ENCODE measurements around the gene LRRC51.

Gene LRRC51, protein sequence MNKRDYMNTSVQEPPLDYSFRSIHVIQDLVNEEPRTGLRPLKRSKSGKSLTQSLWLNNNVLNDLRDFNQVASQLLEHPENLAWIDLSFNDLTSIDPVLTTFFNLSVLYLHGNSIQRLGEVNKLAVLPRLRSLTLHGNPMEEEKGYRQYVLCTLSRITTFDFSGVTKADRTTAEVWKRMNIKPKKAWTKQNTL

DNA sequence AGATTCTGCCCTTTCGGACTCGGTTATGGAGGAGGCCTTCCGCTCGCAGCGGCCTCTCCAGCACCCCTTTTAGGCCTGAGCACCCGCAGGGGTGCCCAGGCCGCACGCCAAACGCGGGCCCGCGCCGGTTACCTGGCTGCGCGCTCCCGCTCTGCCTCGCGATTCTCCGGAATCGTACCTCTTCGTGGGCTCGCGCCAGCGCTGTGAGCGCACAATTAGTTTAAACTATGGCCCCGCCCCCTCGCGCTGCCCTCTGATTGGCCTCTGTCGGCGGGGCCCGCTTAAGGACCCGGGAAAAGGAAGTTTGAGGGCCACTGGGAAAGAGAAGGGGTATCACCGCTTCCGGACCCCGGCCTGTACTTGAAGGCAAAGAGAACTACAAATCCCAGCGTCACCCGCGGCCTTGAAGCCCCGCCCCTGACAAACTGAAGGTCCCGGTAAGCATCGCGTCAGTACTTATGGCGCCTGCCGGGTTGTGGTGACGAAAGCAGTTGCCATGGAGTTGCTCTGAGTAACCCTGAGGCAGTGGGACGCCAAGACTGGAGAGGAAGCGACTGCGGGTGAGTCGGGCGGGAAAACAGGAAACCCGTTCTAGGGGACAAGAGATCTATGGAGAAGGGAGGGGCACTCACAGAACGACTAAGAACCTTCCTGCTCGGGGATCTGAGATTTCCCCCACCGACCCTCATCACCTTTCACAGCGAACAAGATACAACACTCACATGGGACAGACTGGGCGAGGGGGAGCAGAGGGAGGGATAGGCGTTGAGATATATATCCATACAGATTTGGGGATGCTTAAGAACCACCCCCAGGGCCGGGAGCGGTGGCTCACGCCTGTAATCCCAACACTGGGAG lies at the start of gene LRRC51, which contains the start of gene NUMA1:
Gene LRRC51, plus strand, starts transcription at position 525 of the 858 bp plus-strand sequence. CDS start 8,234 bp downstream, outside the sequence.
Gene NUMA1, minus strand, starts transcription at position 217 of the 858 bp plus-strand sequence. CDS start 44,599 bp downstream, outside the sequence.
- peak; percentile 99 for DNase-seq

DNA sequence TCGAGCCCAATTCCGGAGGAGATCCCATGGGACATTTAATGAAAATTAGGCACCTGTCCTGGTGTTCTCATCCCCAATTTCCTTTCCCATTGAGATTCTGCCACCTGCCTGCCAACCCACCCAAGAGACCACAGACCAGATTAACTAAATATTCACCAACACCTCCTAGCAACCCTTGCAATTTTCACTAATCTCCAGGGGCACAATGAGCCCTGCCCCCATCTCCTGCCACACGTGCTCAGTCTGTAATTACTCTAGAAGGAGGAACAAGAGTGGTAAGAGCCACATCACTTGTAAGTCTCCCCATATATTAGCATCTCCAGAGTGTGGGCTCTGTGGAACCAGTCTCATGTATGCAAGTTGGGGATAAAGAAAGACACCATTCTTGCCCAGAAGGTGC lies 44.0 kb upstream of the LRRC51 start:
- no peak for DNase-seq

DNA sequence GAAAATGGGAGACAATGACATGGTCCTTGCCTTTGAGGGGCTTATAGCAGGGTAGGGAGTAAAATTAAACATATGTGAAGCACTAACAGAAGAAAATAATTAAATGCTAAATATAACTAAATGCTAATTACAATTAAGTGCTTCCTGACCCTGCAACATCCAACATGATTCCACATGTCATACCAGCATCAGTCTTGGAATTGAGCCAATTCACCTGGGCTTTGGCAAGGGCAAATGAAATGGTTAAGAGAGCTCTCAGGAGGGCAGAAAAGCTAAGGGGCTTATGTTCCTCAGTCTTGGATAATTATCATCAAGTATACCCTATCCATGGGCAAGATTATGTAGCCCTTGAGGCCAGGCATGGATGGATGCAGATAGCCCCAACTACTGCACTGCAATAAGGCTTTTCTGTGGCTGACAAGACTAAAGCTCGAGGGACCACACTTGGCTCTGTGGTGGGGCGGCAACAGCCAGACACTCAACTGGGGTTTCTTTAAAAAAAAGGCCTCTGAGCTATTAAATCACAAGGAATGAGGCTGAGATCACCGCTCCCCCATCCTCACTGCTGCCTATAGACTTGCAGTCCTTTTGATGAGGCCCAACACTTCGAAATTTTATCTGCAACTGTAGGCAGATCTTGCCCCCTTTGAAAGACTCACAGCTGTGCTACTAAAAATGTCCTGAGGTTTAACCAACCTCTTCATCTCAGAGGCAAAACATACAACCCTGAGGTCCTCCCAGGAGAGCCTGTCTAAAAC lies 42.9 kb upstream of the LRRC51 start:
- DNase-seq = no peak

DNA sequence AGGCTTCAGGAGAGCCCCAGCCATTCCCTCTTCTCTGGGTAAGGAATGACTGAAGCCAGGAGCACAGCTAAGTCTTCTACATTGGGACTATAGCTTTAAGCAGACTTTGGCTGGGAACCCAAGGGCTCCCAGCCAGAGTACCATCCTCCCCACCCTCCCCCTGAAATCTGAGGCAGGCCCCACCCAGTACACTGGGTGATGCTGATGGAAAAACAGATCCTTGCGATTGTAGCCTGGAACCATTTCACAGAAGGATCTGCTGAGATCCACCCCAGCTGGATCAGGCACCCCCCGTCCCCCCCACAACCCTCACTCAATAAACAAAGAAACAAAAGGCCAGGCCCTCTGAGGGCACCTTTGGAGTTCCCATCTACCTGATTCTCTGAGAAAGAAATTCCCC lies 42.2 kb upstream of the LRRC51 start:
- no peak for DNase-seq

DNA sequence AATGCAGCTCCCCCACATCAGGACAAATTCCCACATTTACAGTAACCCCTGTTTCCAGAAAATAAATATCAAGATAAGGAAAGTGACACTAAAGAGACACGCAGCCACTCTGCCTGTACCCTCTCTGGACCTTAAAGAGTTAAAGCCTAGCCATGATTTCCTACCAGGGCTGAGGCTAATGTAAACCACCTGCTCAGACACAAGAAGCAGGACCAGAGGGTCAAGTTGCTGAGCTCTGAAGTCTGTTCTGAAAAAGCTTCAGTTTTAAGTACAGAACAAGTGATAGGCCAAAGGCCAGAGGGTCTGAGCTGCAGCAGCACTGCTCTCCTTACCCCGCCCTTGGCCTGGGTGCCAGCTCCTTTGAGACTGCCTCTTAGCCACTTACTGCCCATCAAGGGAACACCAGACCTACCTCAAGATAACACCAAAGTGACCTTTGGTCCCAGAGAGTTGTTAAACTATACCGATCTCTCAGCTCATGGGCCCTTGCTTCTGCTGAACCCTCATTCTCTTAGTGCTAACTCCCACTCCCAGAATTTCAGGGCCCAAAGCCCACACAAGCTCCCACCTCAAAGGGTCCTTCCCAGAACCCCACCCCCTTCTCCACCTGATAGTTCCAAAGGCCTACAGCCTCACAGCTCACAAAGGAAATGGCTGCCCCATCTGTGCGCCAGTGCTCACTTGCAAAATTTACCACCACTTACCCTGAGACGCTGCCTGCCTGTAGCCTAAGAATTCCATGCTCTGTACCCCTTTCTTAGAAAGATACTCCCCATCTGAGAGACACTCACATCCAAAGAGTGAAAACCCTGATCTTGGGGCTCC lies 41.4 kb upstream of the LRRC51 start:
- DNase-seq = no peak

DNA sequence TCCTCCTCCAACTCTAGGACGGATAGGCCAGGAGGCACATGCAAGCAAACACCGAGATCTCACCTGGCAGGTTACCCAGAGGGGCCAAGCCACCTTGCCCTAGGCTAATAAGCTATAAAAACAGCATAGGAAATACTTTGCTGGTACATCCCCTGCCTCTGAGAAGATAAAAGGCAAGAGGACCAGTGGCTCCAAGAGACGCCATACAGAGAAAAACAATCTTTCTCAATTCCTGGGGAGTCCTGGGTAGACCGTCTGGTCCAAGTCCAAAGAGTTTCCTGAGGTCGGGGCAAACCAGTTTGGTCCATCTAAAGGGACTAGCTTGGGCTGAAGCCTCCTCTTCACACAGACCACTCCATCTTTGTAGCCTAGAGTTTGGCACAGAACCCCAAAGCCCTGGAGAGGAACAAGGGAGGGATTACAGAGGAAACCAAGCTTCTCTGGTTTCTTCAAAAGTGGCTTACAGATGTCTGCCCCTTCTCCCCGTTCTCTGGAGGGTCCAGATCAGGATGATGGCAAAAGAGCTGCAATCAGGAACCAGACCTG lies 40.7 kb upstream of the LRRC51 start:
- DNase-seq = no peak

DNA sequence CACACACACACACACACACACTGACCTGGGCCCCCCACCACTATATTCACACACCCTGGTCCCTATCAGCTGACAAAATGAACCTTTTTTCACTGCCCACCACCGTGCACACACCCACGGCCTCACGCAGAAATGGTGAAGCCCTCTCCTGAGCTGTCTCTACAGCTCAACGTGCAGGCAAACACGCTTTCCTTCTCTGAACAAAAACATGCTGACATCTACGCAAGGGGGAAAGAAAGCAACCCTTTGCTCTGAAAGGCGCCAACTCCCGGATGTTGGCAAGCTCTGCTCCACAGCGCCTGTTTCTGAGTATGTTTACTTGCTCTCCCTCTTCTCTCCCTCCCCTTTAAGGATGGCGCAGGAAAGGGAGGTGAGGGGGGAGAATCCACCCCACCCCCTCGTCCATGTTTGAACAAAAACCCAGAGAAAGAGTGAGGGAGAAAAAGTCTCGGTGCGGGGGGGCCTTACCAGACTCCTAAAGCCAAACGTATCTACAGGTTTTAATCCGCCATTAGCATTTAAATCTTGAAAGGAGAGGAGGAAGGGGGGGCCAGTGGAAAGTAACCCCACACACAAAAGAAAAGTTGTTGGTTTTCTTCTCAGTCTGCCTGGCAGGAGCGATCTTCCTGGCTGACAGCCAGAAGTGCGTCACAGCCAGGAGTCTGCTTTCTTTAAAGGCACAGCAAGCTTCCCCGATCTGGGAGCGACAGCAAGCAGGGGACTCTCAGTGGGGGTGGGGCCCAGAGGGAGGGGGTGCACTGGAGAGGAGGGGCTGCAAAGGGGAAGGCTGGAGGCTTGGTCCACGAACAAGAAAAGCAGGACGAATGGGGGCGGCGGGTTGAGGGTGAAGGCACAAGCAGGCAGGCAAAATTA lies 39.9 kb upstream of the LRRC51 start:
- DNase-seq = peak; percentile 69 to 70

DNA sequence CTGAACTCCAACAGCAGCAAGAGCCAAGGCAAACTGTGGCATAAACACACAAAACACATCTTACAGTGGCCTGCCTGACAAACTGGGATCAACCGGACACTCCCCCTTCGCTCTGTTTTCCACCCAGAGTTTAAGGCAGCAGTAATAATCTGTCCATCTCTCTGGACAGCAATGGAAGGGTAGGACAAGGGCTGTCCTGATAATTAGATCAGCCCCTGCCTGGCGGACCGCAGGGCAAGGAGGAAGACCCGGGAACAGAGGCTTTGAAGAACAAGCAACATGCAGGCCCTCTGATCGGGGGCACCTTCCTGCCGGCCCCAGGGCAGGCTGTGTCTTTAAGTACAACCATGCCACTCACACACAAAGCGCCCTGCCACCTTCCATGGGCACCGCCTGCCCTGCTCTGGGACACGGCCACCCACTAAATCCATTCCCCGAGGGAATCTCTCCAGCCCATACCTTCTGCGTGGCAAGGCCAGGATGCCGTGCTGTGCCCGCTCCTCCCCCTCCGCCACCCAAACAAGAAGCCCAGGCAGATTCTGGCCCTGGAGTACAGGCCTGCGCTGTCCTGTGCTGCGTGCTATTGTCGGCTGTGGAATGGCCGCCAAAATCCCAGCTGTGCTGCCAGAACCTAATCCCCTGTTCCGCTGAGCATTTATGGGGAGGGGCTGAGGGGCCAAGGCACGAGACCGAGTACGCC lies 39.1 kb upstream of the LRRC51 start:
- peak; percentile 11 to 13 for DNase-seq

DNA sequence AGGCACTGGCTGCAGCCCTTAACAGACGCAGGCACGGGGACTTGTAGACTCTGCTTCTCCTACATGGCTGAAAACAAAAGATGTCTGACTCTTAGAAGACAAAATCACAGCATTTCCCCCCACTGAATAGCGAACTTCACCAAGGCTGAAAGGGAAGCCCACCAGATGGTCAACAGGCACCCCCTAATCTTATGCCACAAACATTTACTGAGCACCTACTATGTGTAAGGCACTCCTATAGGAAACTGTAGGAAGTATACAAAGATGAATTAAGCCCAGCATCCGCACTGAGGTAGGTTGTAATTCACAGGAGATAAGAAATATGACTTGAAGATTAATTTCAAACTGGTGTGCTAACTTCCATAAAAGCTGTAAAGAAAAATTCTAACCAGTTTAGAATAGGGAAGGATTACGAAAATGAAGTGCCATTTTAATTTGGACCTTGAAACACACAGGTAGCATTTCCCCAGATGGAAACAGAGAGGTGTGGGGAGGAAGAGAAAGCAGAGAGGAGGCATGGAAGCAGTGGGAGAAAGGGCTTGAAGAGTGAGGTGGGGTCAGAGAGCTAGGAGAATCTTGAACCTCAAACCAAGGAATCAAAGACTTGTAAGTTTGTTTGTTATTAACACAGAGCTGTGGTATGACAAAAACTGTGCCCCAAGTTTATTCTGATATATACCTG lies 38.4 kb upstream of the LRRC51 start:
- no peak for DNase-seq

DNA sequence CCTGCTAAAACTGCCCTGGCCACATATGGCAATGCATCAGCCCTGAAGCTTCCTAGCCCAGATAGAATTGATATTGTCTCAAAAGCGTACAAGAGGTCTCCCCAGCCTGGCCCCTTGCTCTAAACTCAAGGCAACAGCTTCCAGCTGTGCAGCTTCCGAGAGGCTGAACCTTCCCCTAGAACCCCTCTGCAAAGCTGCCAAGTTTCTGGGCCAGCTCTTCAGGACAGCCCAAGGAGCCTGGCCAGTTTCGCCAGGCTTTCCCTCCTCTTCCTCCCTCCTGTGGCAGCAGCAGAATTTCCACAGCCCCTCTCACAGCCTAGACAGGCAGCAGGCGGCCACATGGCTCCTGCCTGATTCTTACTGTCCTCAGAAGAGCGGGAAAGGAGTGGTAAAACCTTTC lies 34.8 kb upstream of the LRRC51 start:
- no peak for DNase-seq

DNA sequence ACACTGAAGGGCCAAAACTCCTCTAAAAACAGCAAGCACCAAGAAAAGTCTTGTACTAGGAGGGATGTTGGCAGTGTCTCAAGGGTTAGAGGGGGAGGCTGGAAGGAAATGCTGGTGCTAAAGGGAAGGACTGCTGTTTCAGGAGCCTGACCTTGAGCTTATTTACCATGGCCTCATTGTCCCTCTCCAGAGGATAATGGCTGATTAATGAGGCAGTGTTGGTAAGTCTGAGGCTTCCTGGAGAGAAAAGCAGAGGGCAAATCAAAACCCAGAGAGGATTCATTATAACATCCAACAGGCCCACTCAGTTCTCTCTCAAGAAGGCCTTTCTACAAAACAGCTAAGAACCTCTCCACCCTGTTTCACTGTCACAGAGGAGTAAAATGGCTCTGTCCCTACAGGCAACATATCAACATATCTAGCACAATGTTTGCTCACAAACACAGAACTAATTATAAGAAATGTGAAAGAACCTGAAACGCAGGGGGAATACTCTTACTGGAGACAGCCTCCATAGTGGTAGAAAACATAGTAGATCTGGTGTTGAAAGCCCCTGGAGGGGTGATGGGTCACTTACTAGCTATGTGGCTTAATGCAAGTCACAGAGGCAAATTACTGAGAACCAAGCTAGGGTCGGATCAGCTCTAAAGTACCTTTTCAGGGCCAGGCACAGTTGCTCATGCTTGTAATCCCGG lies 31.7 kb upstream of the LRRC51 start:
- no peak for DNase-seq

DNA sequence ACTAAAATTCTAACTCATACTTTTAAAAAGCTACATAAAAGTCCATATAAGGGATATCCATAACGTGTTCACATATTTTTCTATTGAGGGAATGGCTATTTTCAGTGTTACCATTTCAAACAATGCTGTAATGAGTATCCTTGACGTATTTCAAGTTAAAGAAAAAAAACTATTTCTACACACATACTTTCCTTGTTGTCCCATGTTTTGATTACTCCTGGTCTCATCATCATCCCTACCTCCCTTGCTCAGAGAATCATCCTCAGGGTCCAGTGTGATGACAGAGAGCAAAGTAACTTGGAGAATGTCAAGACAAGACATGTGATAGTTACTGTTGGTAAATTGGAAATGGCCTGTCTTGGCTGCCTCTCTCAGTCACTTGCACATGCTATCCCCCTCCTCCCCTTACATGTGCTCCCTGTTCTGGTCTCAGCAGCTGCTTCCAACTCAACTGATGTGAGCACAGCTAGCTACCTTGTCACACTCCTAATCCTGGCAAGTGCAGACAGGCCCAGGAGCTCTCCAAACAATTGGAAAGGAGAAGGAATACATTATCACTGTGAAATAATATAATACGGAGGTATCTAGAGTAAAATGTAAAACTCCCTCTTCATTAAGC lies 22.1 kb upstream of the LRRC51 start:
- DNase-seq = no peak

DNA sequence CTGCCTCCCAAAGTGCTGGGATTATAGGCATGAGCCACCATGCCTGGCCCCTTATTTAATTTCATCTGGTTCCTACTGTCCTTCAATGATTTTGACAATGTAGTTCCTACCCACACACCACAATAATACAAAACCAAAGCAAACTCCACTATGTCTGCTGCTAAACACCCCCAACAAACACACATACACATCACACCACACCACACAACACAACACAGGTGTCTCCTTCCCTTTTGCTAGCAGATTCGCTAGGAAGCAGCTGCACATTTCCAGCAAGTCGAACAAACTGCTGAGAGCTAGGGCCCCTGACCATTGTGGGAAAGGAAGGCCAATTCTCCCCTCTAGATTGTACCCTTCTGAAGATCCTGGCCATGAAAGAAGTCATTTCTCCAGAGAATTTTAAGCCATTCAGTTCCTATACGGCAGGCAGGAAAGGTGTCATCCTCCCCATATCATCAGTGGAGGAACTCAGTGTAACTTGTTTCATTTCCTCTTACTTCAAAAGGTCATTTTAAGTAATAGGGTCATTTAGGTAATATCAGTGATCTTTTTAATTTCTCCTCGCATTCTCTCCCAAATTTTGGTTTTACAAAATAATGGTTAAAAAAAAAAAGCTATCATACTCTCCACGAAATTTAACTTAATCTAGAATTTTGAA lies 18.8 kb upstream of the LRRC51 start:
- no peak for DNase-seq

DNA sequence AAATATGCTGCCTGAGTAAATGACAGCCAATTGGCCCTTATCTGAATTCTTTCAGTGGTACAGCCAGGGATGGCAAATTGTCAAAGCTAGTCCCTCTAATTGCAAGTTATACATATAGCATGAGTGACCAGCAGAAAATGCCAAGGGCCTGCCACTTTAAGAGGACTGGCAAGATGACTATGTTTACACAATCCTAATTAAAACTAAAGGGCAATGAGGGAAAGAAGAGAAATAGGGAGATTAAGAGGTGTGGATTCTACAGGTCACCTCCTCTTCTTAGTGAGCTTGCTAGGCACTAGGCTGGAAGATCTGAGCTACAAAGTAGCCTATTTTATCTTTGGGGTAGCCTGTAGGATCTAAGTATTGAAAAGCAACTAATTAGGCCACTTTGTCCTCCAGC lies 13.8 kb upstream of the LRRC51 start:
- no peak for DNase-seq

DNA sequence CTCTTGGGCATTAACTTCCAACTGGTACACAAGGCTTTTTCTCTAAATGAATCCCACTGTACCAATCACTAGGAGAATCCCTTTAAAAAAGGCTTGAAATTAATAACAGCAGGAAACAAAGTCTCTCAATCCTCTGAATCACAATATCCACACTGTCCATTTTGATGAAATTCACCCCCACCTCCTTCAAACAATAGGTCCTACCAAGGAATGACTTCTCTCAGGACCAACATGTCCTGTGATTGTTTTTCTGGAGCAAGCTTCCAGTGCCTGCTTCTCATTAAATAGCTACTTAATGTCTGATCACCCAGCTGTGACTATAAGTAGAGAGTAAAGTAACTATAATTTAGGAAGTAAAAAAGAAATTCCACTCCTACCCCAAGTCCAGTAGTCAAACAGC lies 13.4 kb upstream of the LRRC51 start:
- DNase-seq = no peak

DNA sequence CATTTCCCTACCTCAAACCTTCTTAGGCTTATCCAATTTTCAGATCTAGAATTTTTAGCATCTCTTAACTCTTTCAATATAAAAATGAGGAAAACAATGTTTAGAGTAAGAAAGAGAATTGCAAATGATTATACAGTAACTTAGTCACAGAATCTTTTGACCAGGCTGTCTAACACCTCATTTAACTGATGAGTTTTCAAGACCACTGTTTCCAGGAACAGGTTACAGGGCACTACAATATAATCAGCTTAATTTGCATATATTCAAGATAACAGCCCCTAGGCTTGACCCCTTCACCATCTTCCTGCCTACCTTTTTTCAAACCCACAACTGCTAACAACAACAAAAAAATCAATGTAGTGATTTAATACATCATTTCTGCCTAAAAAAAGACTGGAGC lies 13.0 kb upstream of the LRRC51 start:
- DNase-seq = no peak

DNA sequence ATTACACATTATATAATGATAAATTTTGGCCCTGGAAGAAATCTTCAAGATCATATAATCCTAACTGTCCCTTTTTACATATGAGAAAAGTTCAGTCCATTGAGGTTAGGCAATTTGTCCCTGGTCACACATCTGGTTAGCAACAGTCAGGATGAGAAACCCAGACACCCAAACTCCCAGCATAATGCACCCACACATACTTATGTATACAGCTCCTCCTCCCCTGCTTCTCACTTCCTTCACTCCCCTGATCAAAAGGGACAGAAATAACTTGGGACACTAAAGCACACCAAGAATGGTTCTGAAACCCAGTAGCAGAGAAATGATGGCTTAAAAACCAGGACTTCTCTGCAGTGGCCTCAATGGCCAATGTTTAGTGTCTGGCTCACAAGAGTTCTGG lies 11.4 kb upstream of the LRRC51 start:
- DNase-seq = no peak

DNA sequence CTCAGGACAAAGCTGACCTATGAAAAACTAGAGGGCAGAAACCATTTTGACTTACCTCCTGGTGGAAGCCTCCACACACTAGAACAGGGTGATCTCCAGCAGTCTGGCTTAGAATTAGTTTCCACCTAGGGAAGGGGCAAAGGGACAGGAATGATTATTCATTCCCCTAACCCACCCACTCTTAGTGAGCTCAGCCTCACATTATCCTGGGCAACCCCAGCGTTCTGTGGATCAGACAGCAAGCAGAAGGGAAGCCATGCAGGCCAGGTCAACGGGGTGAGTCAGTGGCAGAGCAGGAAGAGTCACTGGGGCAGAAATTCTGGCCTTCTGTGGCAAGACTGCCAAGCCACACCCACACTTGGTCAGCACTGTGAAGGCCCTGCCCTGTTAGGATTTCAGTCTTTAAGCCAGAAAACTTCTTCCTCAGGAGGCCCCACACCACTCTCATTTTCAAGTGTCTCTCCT lies 10.8 kb upstream of the LRRC51 start:
- no peak for DNase-seq
